Panc1 (cell line): ENCODE data around the gene MED12L. TPM values are rescaled to one million over a fixed set of nuclear protein-coding genes. Genes with fewer than 3 reads are reported as not detected.

ENCODE experiments used
- ATAC-seq: fragments of 200-7000 bp; cut with Tn5 transposase; 2 replicates; pipeline ENCODE4 v1.9.1; 2020; ENCODE audit warnings: mild to moderate bottlenecking, moderate library complexity
- BruUV-seq: library from RNA; stranded (reverse); fragments of 400-500 nt; replicated peaks from 2 replicates; lab custom pipeline; 2021; lab: Mats Ljungman, UMichigan
- CTCF ChIA-PET: fragments of 300-600 bp; sonication (Branson Sonifier 250); formaldehyde crosslinking; loops from one replicate; lab custom pipeline; 2022; ENCODE audit warnings: antibody characterized with exemption; lab: Charles Lee
- POLR2A ChIA-PET: fragments of 300-600 bp; sonication (Branson Sonifier 250); formaldehyde crosslinking; loops from one replicate; lab custom pipeline; 2022; ENCODE audit warnings: antibody characterized with exemption; lab: Charles Lee
- DNase-seq: peaks from one replicate; pipeline ENCODE4 v3.0.0-alpha.2; 2010; ENCODE audit warnings: low read depth, low spot score
- H3K27ac ChIP-seq: 2 replicates; pipeline ENCODE4 v1.5.1; 2011; ENCODE audit warnings: mild to moderate bottlenecking, low read length, inconsistent platforms
- H3K27me3 ChIP-seq: fragments of 200-500 bp; sonication (Bioruptor generic); 2 replicates; pipeline ENCODE4 v1.6.0; 2014; ENCODE audit warnings: low read length, inconsistent platforms; ENCODE audit not compliant: control insufficient read depth, insufficient read depth
- H3K36me3 ChIP-seq: fragments of 200-500 bp; sonication (Bioruptor generic); 2 replicates; pipeline ENCODE4 v1.5.1; 2014; ENCODE audit warnings: inconsistent platforms, mild to moderate bottlenecking, low read length, moderate library complexity; ENCODE audit not compliant: control insufficient read depth, insufficient read depth
- H3K4me1 ChIP-seq: 2 replicates; pipeline ENCODE4 v1.5.1; 2011; ENCODE audit warnings: inconsistent platforms, mild to moderate bottlenecking, low read length, moderate library complexity; ENCODE audit not compliant: control insufficient read depth, insufficient read depth
- H3K4me3 ChIP-seq, 2 experiments: 2 replicates each; pipeline ENCODE4 v1.5.1; 2011 to 2012; ENCODE audit warnings: low read depth in 2 of 2, low read length in 2 of 2, mild to moderate bottlenecking in 2 of 2, inconsistent platforms in 1 of 2, moderate library complexity in 1 of 2
- H3K9me3 ChIP-seq: fragments of 200-500 bp; sonication (Bioruptor generic); 2 replicates; pipeline ENCODE4 v1.5.1; 2014; ENCODE audit warnings: low read depth, mild to moderate bottlenecking, inconsistent platforms, low read length, moderate library complexity; ENCODE audit not compliant: control insufficient read depth, insufficient read depth
- POLR2AphosphoS5 ChIP-seq: IDR thresholded peaks from 2 replicates; pipeline ENCODE4 v1.6.1; 2012; ENCODE audit warnings: mild to moderate bottlenecking, low read depth, low read length, moderate library complexity
- SIN3A ChIP-seq: IDR thresholded peaks from 2 replicates; pipeline ENCODE4 v1.6.1; 2012; ENCODE audit warnings: low read depth, mild to moderate bottlenecking, low read length, moderate library complexity, borderline replicate concordance; ENCODE audit not compliant: insufficient read depth
- TCF7L2 ChIP-seq: IDR thresholded peaks from 2 replicates; pipeline ENCODE4 v1.6.1; 2011; ENCODE audit warnings: mild to moderate bottlenecking, low read depth, low read length, inconsistent platforms
- in situ Hi-C: cut with HindIII; loops from 2 replicates; pipeline ENCODE4 v1.10.0; 2016; ENCODE audit warnings: low sequenced_read_pairs, low pct_unique_long_range_greater_than_20kb
- intact Hi-C: fragments of 100-400 bp; cut with micrococcal nuclease; formaldehyde crosslinking; loops from one replicate; pipeline ENCODE4 v1.10.0; 2022; ENCODE audit not compliant: unreplicated experiment
- total RNA-seq: library from RNA; stranded (reverse); gene quantifications from one replicate; pipeline ENCODE4 v1.2.1, GENCODE V29; 2021; ENCODE audit not compliant: unreplicated experiment
- TF ChIP-seq, protein P1 (sequence below): fragments of 450-650 bp; IDR thresholded peaks from 2 replicates; pipeline ENCODE4 v1.5.1; 2017; ENCODE audit warnings: mild to moderate bottlenecking
- TF ChIP-seq, protein P2 (sequence below), 2 experiments: IDR thresholded peaks; 2 replicates each; pipeline ENCODE4 v1.6.1; 2011 to 2012; ENCODE audit warnings: low read depth in 2 of 2, control low read depth in 1 of 2, low read length in 1 of 2, mild to moderate bottlenecking in 1 of 2, moderate library complexity in 1 of 2; ENCODE audit not compliant: insufficient read depth in 1 of 2

The MED12L gene
- total RNA-seq, 1 experiment from 2014 or later: 2.8 TPM

- H3K27me3 ChIP-seq: no peaks in the 10 kb centered on the region
- ChIA-PET POLR2A (interaction anchor here (0.5 kb wide), 1 partner anchor 193 kb away, joined by 3 read pairs; no protein-coding TSS in a partner anchor), CTCF (no interaction called here)
- intact Hi-C loops (no loop called here), in situ Hi-C loops (no loop called here)
- H3K4me1 ChIP-seq: no peaks in the 10 kb centered on the region
- H3K4me3 ChIP-seq: no peak overlapping the region
- H3K9me3 ChIP-seq: no peaks in the 10 kb centered on the region
- no peak for DNase-seq
- no TSS peak for BruUV-seq
- no peak for ATAC-seq
- H3K36me3 ChIP-seq: no peaks in the 10 kb centered on the region
- H3K27ac ChIP-seq: no peak overlapping the region
- no peak for TF ChIP-seq SIN3A
- no peak for TF ChIP-seq TCF7L2
- TF ChIP-seq, protein P1, sequence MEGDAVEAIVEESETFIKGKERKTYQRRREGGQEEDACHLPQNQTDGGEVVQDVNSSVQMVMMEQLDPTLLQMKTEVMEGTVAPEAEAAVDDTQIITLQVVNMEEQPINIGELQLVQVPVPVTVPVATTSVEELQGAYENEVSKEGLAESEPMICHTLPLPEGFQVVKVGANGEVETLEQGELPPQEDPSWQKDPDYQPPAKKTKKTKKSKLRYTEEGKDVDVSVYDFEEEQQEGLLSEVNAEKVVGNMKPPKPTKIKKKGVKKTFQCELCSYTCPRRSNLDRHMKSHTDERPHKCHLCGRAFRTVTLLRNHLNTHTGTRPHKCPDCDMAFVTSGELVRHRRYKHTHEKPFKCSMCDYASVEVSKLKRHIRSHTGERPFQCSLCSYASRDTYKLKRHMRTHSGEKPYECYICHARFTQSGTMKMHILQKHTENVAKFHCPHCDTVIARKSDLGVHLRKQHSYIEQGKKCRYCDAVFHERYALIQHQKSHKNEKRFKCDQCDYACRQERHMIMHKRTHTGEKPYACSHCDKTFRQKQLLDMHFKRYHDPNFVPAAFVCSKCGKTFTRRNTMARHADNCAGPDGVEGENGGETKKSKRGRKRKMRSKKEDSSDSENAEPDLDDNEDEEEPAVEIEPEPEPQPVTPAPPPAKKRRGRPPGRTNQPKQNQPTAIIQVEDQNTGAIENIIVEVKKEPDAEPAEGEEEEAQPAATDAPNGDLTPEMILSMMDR: no peak
- TF ChIP-seq, protein P2, sequence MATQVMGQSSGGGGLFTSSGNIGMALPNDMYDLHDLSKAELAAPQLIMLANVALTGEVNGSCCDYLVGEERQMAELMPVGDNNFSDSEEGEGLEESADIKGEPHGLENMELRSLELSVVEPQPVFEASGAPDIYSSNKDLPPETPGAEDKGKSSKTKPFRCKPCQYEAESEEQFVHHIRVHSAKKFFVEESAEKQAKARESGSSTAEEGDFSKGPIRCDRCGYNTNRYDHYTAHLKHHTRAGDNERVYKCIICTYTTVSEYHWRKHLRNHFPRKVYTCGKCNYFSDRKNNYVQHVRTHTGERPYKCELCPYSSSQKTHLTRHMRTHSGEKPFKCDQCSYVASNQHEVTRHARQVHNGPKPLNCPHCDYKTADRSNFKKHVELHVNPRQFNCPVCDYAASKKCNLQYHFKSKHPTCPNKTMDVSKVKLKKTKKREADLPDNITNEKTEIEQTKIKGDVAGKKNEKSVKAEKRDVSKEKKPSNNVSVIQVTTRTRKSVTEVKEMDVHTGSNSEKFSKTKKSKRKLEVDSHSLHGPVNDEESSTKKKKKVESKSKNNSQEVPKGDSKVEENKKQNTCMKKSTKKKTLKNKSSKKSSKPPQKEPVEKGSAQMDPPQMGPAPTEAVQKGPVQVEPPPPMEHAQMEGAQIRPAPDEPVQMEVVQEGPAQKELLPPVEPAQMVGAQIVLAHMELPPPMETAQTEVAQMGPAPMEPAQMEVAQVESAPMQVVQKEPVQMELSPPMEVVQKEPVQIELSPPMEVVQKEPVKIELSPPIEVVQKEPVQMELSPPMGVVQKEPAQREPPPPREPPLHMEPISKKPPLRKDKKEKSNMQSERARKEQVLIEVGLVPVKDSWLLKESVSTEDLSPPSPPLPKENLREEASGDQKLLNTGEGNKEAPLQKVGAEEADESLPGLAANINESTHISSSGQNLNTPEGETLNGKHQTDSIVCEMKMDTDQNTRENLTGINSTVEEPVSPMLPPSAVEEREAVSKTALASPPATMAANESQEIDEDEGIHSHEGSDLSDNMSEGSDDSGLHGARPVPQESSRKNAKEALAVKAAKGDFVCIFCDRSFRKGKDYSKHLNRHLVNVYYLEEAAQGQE (IDR thresholded peaks at IDR 0.05; ENCODE audit: insufficient read depth in 1 of 2, low read depth in 2 of 2, low read length in 1 of 2): no peak
These were observed 227.5 kb downstream of the MED12L start for GRCh38 chr3:151312972-151313371.

DNA sequence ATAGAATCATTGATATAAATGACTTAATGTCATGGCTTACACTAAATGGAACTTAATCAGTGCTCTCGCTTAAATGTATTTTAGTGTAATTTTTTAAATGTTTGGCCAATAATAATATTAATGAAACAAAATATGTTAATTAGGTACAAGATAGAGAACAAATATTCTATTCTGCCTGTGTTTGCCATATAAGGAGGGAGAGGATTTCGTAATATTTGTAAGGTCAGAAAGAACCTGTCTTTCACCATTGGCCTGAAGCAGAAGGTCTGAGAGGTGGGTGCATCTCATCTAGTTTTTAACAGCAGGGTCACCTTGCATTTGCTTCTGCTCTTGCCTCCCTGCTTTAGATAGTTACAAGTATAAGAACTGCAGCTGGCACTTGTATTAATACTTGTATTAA is 228.7 kb downstream of the MED12L start:
- in situ Hi-C loops: no loop called here
- intact Hi-C loops: no loop called here
- TF ChIP-seq, protein P1: no peak
- TF ChIP-seq TCF7L2: no peak
- TF ChIP-seq POLR2AphosphoS5: no peak
- TF ChIP-seq SIN3A: no peak
- TF ChIP-seq, protein P2 (IDR thresholded peaks at IDR 0.05; ENCODE audit: insufficient read depth in 1 of 2, low read depth in 2 of 2, low read length in 1 of 2): no peak
- Histone ChIP-seq H3K4me1 (no peaks in the 10 kb centered on the region), H3K4me3 (no peak overlapping the region), H3K36me3 (no peaks in the 10 kb centered on the region), H3K27ac (no peak overlapping the region), H3K9me3 (no peaks in the 10 kb centered on the region), H3K27me3 (no peaks in the 10 kb centered on the region)
- no TSS peak for BruUV-seq
- ATAC-seq: no peak
- ChIA-PET POLR2A (no interaction called here), CTCF (no interaction called here)
- no peak for DNase-seq
